ENCODE measurements around the gene BOD1L1.

- TF ChIP-seq CTCF (IDR thresholded peaks at IDR 0.05) = no peak
- no peak for TF ChIP-seq SIN3A (IDR thresholded peaks at IDR 0.05; ENCODE audit: borderline replicate concordance, insufficient read depth, low read depth, low read length)
- no peak for TF ChIP-seq REST (IDR thresholded peaks at IDR 0.05; ENCODE audit: insufficient read depth in 1 of 2, low read depth in 2 of 2, low read length in 1 of 2)
- no peak for TF ChIP-seq TCF7L2 (IDR thresholded peaks at IDR 0.05; ENCODE audit: low read depth, low read length)
Observed at GRCh38 chr4:13647031-13647430, 19.5 kb upstream of the BOD1L1 start.
